Left forelimb (tissue), 1 donor: ENCODE results near the gene TMEM150A.
"Not testable (repeated sequence)": the region's sequence is repeated elsewhere in the genome, so short reads cannot be mapped to it uniquely, and the experiment has no call there.

Source experiments
- DNase-seq: peaks from one replicate; pipeline ENCODE4 v3.0.0-alpha.2; 2018; ENCODE audit warnings: low spot score

Gene TMEM150A, protein sequence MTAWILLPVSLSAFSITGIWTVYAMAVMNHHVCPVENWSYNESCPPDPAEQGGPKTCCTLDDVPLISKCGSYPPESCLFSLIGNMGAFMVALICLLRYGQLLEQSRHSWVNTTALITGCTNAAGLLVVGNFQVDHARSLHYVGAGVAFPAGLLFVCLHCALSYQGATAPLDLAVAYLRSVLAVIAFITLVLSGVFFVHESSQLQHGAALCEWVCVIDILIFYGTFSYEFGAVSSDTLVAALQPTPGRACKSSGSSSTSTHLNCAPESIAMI

DNA sequence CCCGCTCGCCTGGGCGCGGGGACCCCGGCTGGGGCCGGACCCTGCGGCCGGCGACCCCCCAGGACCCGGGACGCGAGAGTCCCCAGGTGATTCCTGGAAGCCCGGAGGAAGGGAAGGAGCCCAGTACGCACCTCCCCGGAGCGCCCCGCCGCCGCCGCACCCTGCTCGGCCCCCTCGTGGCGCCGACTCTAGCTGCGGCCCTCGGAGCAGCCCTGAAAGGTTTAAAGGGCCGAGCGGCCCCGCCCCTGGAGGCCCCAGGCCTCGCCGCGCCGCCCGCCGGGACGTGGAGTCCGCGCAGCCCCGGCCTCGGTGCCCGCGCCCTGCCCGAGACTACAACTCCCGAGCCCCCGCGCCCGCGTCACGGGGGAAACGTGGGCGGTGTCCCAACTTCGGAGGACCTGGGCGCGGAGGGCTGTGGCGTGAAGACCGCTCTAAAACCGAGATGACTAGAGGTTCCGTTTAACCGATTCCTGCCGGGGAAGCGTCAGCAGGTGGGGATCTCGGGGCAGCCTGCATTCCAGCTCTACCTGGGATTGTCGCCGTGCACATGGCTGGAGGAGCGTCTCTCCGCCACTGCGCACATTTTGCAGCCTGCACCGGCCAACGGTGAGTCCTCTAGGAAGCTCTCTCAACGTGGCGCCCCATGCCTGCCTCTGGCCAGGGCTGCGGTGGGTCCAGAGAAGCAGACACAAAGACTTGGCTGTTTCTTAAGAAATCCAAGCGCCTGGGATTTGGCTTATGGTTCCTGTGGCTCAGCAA, at the start of gene TMEM150A:
Gene TMEM150A, minus strand, starts transcription at position 223 of the 759 bp plus-strand sequence. CDS start 750 bp downstream, outside the sequence.
- peak; percentile 93 for DNase-seq

DNA sequence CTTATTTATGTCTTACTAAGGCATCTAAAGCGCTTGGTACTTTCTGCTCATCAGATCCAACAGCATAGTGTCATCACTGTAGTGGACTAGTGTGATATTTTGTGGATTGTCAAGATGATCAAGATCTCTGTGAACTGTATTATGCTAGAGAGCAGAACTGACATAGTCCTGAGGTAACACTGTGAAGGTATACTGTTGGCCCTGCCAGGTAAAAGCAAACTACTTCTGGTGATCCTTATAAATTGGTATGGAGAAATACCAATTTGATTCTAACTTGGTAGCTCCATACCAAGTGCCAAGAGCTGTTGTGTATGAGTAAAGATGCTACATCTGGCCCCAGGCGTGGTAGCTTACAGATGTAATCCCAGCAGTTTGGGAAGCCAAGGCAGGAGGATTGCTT, 49.6 kb upstream of the TMEM150A start:
- DNase-seq = no peak

DNA sequence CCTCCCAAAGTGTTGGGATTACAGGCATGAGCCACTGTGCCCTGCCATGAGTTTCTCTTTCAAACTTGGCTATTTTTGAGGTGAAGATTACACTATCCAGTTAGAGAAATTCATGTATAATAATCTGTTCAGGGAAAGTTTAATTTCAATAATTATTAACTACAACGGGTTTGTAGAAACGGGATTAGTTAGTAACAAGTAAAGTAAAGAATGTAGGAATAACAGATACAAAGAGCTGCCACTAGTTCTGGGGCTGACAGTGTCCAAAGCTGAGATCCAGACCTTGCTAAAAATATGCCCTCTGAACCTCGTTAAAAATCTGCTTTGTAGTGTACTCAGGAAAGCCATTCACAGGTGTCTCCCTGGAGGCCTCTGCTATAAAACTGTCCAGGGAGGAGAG, 48.6 kb upstream of the TMEM150A start:
- DNase-seq = no peak

DNA sequence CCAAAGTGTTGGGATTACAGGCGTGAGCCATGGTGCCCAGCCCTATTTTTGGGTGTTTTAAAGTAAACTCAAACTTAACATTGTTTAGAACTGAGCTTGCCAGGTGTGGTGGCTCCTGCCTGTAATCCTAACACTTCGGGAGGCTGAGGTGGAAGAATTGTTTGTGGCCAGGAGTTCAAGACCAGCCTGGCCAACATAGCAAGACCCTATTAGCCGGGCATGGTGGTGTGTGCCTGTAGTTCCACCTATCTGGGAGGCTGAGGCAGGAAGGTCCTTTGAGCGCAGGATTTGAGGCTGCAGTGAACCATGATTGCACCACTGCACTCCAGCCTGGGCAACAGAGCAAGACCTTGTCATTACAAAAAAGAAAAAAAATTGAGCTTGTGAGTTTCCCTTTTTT, 48.0 kb upstream of the TMEM150A start:
- DNase-seq = no peak

DNA sequence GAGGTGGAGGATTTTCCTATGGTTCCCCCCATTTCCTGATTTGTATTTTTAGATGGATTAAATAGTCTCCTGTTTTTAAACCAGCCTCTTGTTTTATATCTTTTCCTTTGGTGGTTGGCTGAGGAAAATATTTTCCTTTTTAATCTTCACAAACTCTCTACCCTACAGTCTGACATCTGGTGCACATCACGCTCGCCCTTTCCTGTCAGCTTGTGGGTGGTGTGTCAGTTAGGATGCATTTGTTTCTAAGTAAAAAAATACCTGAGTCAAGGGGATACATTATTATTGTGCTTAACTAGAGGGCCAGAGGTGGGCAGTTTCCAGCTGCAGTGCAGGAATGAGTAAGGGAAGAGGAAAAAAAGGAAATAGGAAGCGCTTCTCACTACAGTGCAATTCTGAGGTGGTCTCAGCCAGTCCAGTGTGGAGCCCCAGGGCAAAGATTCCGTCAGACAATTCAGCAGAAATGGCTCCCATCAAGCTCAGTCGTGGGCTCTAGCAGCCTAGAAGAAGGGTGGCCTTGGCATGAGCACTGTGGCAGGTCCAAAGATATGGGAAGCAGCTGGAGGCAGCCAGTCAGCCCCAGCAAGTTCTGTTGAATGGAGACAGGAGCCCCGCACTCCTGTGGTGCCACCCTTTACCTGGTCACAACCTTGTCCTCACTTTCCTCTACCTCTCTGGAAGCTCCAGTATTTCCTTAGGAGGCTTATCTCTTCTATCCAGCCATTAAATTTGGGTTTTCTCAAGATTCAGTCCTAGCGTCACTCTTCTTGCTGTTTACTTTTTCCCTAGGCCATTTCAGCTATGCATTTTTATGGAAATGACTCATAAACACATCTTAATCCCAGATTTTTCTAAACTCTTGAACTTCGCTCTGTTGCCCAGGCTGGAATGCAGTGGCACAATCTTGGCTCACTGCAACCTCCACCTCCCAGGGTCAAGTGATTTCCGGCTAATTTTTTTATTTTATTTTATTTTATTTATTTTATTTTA, 47.0 kb upstream of the TMEM150A start:
- DNase-seq = no peak

DNA sequence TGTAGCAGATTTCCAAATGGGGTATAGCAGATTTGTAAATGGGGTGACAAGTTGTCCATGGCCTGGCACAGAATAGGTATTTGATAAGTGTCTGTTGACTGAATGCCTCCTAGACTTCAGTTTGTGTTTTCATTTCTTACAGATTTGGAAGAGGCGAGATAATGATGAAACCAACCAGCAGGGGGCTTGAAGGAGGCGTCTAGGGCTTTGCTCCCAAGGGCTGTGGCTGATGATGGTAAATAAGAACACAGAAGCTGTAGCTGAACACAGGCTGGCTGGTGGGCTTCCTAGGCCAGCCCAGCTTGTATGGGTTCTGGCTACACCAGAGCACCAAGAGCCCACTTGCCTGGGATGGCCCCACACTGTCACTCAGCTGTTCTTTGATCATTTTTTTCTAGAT, 46.1 kb upstream of the TMEM150A start:
- DNase-seq = no peak

DNA sequence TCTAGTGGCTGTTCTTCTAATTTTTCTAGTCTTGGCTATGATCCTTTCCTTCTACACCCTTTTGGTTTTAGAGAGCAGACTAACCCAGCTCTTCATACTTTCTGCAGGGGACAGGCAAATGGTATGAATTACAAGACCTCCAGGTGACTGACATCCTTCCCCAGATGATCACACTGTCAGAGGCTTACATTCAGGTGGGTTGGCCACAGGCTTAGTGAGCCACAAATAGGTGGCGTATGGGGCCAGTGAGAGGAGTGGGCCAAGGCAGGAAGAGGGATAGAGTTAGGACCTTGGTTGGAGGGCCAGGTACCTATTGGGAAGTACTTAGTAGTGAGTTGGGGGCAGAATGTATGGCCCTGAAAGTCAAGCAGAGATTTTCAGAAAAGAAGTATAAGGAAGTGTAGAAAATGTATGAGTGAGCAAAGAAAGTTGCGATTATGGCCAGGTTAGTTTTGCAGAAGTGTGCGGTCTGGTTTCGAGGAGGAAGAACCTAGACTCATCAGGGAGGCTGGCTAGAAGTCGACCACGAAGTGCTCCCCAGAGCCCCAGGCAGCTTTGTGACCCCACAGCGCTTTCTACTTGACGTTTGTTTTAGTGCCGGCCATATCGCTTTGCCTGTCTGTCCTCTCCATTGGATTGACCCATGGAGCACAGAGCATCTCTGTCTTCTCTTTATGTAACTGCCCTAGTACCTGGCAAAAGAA, 45.5 kb upstream of the TMEM150A start:
- DNase-seq = no peak

DNA sequence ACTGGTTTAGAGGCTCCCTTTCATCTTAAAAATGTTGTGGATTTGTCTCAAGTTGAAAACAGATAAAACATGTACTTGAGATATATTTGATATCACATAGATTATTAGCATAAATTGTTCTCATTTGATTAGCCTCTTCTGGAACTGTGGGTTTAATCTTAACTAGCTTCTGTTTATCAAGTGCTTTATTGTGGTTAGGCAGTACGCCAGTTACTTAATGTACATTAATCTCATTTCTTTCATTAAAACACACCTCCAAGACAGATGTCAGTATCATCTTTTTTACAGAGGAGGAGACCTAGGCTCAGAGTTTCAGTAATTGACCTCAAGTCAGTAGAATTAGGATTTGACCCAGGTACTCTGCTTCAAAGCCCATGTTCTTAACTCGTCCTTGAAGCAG, 43.7 kb upstream of the TMEM150A start:
- DNase-seq = no peak

DNA sequence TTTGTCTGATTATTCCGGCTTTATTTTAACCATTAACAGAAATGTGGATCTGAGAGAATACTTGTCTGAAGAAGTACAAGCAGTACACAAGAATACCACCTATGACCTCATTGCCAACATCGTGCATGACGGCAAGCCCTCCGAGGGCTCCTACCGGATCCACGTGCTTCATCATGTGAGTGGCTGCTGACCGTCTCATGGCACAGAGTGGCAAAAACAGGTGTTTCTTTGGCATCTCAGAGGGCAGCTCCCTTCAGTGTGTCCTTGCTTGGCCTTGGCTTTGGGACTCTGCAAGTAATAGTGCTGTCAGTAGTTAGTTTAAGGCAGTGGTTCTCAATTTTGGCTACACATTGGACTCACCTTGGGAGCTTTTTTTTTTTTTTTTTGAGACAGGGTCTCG, 42.4 kb upstream of the TMEM150A start:
- no peak for DNase-seq

DNA sequence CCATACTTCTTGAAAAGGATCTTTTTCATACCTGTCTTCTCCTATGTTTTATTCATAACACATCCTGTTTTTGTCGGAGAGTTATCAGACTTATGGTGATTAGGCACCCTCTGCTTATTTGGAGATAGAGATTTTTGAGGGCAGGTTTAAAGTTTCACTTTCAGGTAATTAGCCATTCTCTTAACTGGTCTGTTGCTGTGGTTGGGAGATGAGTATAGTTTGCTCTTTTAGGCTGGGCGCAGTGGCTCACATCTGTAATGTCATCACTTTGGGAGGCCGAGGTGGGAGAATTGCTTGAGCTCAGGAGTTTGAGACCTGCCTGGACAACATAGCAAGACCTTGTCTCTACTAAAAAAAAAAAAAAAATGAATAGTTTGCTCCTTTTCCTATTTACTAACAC, 40.2 kb upstream of the TMEM150A start:
- no peak for DNase-seq

DNA sequence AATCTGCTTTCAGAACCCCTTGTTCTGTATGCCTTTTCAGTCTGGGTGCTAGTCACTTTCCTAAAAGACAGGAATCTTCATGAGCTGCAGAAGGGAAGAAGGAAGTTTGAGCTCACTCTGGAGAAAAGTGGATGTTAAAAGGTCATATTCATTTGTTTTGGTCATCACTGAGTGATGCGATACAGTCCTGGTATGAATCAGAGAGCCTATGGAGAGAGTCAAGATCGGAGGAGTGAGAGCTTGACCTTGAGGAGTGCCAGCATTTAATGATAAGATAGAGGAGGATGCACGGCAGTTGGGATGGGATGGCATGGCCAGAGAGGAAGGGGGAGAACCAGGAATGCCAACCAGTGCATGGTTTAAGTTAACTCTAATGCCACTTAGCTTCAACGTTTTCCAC, 33.1 kb upstream of the TMEM150A start:
- no peak for DNase-seq

DNA sequence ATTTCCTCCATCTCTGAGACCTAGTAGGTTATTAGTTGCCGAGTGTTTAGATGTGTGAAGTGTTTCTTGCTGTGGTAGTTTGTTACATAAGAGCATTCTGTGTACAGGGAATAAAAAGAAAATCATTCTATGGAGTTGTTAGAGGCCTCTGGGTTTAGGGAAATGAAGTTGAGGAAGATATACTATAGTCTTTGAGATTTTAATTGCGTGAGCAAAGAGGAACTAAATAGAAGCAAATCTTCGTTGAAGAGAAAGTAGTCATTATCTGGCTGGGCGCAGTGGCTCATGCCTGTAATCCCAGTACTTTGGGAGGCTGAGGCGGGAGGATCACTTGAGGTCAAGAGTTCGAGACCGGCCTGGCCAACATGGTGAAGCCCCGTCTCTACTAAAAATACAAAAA, 32.5 kb upstream of the TMEM150A start:
- DNase-seq = no peak

DNA sequence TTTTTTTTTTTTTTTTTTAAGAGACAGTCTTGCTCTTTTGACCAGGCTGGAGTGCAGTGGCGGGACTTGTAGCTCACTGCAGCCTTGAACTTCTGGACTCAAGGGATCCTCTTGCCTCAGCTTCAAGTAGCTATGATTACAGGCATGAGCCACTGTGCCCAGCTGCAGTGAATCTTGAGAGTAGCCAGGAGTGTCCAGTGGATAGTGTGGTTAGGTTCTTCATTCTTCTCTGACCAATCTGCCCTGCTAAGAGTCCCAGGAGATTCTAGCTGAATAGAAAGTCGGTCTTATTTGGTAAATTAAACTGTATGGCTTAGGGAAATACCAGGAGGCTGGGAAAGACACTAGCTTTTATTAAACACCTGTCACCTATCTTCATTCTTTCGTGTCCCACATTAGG, 28.8 kb upstream of the TMEM150A start:
- no peak for DNase-seq

DNA sequence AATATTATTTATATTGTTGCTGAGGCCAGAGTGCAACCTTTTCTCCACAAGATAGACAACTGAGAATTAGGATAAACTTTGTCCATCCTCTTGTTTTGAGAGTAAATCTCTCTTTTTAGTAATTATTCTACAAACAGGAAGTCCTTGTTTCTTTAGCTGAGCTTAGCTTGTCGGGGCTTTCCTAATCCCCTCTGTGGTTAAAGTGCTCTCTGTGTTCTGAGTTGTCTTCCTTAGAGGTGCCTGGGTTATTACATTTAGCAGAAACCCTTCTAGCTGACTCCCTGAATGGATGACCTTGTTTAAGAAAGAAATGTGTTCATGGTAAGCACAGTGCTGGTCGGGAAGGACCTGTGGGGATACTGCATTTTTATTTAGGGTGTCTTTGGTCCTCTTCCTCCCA, 26.2 kb upstream of the TMEM150A start:
- no peak for DNase-seq

DNA sequence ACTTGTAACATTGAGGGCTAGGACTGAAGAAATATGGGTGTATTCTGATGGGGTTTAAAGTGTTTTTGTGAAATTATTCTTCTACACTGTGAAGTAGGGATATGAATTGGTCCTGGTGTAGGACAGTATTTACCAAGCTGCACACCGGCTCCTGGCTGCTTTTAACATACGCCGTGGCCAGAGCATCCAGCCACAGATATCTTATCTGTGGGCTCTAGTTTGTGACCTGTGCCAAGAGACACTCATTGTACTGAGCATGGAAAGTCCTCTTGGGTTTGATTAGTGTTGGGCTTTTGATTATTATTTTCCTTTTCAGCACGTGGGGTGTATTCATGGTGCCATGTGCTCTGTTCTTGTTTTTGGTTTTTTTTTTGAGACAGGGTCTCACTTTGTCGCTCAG, 21.5 kb upstream of the TMEM150A start:
- no peak for DNase-seq

DNA sequence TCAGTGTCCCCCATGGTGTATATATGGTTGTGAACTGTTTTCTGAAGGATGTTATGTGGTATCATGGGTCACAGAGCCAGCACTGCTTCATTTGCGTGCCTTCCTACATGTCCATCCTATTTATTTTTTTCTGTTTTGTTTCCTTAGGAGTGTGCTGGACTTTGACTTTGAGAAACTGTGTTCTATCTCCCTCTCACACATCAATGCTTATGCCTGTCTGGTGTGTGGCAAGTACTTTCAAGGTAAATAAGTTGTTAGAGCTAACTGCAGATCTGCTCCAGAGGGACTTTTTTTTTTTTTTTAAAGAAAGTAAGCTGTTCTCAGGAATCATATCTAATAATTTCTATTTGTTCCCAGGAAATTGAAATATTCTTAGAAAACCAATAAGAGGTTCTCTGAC, 18.8 kb upstream of the TMEM150A start:
- no peak for DNase-seq

DNA sequence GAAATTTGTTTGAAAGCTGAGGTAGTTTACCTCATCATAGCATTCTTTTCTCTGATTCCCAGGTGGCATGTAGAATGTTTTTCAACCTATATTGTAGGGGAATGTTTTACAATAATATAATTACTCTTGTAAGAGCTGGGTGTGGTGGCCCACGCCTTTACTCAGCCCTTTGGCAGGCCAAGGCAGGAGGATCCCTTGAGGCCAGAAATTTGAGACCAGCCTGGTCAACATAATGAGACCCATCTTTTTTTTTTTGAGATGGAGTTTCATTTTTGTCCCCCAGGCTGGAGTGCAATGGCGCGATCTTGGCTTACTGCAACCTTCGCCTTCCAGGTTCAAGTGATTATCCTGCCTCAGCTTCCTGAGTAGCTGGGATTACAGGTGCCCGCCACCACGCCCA, 17.1 kb upstream of the TMEM150A start:
- DNase-seq = no peak

DNA sequence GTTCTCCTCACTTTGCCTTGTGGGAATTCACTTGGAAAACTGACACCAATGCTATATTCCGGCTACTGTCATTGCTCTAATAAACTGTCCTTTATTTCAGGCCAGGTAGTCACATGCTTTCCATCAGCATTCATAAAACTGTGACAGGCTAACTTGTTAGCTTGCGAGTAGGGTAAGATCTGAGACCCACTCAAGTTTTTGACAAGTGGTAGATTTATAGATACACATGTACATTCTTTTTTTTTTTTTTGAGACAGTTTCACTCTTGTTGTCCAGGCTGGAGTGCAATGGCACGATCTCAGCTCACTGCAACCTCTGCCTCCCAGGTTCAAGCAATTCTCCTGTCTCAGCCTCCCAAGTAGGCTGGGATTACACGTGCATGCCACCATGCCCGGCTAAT, 15.2 kb upstream of the TMEM150A start:
- not testable (repeated sequence) for DNase-seq

DNA sequence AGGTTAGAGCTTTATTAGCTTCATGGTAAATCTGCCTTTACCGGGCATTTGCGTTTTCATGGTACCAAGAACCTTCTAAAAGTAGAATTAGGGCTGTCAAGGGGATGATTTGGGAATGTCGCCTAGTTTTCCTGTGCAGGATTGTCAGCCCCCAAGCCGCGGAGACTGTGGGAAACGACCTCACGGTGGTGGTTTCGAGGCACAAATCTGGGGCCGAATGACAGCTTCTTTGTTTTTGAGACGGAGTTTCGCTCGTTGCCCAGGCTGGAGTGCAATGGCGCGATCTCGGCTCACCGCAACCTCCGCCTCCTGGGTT, 12.9 kb upstream of the TMEM150A start:
- DNase-seq = no peak

DNA sequence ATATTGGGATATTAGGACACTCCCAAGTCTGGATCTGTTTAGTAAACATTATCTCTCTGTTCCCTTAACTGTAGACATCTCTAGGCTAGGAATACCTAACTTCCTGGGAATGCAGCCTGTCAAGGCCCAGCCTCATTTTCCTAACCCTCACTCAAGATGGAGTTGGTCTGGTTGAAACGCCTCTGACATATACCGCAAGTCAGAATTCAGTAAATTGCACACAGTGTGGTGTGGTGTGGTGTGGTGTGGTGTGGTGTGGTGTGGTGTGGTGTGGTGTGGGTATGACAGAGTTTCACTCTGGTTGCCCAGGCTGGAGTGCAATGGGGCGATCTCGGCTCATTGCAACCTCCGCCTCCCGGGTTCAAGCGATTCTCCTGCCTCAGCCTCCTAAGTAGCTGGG, 12.3 kb upstream of the TMEM150A start:
- not testable (repeated sequence) for DNase-seq

DNA sequence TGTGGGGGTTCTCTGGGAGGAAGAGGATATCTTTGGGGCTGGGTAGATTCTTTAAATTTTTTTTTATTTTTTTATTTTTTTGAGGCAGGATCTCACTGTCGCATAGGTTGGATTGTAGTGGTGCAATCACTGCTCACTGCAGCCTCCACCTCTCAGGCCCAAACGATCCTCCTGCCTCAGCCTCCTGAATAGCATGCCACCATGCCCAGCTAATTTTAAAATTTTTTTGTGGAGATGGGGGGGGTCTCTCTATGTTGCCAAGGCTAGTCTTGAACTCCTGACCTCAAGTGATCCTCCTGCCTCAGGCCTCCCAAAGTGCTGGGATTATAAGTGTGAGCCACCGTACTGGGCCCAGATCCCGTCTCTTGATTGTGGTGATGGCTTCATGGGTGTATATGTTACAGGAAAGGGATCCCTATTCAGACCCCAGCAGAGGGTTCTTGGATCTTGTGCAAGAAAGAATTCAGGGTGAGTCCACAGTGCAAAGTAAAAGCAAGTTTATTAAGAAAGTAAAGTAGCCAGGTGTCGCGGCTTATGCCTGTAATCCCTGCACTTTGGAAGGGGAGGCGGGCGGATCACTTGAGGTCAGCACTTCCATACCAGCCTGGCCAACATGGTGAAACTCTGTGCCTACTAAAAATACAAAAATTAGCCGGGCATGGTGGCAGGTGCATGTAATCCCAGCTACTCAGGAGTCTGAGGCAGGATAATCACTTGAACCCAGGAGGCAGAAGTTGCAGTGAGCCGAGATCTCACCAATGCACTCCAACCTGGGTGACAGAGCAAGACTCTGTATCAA, 11.4 kb upstream of the TMEM150A start:
- DNase-seq = no peak
